ENCODE results near the gene NUP43.

- TF ChIP-seq CTCF (IDR thresholded peaks at IDR 0.05) (no peak), POLR2A (IDR thresholded peaks at IDR 0.05) (no peak)
Observed at GRCh38 chr6:149699150-149699549, 47.2 kb downstream of the NUP43 start.
